Retina (tissue), 1 donor: ENCODE data around the gene IRF2BP2.

Experiments used
- DNase-seq: peaks from one replicate; pipeline ENCODE4 v3.0.0-alpha.2; 2016

Gene IRF2BP2

DNA sequence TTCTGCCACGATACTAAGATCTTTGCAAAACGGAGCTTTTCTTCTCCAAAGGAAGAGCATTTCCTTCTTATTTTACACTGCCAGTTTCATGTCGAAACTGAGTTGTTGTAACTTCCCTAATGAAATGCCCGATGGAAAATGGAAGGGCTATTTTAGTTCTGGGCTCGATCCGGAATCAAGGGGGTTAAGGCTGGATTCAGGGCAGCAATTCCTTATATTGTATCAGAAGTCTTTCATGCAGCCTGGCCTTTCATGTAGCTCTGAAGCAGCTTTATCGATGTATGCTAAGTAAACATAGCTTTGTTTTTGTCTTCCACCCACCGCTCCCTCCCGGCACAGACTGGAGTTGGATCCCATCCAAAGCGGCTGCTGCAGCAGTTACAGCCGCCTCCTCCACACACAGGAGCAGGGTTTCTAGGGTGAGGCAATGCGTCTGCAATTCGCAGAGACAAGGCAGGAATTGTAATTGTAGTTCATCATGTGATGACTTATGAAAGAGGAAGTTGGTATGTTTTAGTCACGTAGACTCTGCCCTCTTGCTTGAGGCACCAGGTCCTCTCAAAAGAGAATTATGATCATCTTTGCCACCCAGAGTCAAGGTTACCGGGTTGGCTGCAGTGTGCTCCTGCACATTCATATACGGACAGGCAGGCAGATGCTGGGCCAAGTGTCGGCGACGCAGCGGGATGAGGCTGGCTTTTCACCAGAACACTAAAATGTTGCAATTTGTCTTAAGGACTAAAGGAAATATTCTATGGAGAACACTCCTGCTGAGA, 2.6 kb upstream of the IRF2BP2 start:
- DNase-seq, result peak; percentile 78

DNA sequence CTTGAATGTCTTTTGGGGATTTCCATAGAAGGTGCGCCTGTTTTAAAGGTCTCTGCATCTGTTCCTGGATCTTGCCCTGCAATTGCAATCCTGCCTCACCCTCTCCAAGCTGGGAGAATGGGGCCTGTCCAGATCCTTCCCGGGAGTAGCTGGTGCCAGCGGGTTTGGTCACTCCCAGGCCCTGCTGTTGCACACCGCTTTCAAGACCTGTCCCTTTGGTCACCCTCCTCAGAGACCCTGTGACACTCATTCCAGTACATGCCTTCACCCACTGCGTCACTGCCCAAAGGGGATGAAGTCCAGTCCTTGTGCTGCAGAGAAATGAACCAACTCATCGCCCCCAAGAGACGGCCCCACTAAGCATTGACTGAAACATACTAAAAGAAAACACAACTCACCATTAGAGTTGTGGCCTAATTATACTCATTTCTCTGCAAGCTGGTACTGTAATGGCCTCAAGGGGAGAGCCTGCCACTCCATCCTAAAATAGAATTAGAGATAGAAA, 1.9 kb upstream of the IRF2BP2 start:
- DNase-seq, result peak; percentile 49

DNA sequence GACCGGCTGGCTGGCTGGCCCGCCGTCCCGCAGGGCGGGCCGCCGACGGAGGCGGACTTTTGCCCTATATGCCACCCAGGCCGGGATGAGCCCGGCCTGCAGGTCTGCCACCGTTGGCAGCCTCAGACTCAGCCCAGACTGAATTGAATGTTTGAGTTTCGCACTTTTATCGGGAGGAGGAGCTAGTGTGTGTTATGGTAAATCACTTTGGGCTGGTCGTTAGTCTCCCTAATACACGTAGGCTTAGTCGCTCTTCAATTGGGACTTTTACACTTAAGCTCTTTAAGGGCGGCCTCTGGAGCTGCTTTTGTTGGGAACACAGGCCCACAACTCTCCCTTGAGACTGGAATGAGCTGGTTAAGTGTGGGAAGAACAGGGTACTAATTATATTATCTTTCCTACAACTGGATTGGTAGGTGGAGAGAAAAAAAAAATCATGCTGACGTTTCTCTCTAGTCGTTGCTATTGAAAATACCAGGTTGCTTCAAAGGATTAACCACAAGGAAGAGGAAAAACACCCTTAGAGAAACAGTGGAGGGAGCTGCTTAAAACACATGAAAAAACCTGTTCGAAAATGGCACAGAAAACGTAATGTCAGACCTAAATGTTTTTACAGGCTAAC, 1.4 kb upstream of the IRF2BP2 start:
- DNase-seq, result peak; percentile 80

DNA sequence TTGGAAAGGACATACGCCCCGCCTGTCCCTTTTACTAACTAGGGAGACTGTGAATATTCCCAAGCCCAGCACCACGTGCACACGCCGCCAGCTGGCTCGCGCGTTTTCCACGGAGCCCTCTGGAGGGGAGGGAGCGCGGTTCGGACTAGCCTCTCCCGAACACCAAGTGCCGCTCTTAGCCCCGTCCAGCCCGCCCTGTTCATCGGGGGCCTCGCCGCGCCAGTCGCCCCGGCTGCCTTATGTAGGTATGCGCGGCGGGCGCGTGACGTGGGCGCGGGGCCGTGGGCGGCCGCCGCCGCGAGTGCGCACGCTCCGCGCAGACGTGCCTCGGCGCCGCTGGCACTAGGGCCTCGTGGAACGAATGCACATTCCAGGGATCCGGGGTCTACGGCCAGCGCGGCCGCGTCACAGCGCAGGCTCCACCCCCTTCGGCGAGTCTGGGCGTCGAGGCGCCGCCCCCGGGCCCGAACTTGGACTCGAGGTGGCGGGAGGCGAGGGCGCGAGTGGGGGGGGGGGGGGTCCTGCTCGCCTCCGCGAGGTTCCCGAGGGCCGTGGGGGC, 767 bp upstream of the IRF2BP2 start:
- no peak for DNase-seq

- DNase-seq, result no peak
Observed at GRCh38 chr1:234609691-234610042, 311 bp downstream of the IRF2BP2 start.

- DNase-seq, result peak; percentile 70
Observed at GRCh38 chr1:234608911-234609690, 877 bp downstream of the IRF2BP2 start.

- peak; percentile 87 for DNase-seq
Observed at GRCh38 chr1:234608025-234608910, 1.7 kb downstream of the IRF2BP2 start.

- peak; percentile 77 for DNase-seq
Observed at GRCh38 chr1:234607109-234608024, 2.6 kb downstream of the IRF2BP2 start.

DNA sequence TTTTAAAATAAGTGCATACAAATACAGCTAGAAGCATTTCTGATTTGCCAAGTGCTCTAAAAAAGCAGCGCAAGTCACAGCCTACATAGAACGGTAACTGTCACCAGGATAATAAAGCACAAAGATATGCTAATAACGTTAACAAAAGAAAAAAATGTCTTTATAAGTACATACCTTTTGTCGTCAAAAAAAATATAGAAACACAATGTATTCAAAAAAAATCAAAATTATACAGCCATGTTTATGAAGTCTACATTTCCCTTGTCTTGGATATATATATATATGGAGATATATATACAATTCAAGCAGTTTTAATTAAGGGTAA, 3.2 kb downstream of the IRF2BP2 start:
- no peak for DNase-seq

GRCh38 chr1:234605983-234606783, 3.8 kb downstream of the IRF2BP2 start:
- no peak for DNase-seq

GRCh38 chr1:234605399-234605982, 4.5 kb downstream of the IRF2BP2 start:
- no peak for DNase-seq

DNA sequence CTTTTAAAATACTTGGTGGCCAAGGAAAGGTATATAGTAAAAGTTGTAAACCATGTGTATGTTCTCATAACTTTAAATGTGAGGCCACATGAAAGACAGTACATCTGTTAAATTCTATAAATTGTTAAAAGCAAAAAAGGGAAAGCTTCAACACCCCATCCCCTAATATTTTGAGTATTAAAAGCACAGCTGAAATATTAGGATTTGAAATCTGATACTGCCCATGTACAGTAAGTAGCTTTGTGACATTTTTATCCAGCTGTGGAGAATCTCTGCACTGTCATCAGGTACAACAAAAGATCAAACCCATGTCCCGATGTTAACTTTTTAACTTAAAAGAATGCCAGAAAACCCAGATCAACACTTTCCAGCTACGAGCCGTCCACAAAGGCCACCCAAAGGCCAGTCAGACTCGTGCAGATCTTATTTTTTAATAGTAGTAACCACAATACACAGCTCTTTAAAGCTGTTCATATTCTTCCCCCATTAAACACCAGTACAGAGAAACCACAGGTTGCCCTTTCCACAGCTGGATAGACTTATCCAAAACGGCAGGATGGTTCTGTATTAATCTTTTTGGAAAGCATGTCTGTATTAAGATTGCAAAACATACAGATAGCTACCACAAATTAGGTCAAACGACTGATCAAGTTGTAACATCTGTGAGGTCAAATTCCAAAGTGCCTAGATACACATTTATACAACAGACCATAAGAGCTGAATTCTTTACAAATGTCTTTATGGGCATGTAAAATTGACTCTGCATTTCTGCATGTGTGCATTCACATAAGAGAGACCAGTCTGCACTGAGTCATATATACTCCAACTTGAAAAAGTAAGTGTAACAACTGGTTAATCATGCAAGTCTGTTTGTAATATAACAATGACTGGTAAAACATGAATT, 5.2 kb downstream of the IRF2BP2 start:
- DNase-seq, result no peak

DNA sequence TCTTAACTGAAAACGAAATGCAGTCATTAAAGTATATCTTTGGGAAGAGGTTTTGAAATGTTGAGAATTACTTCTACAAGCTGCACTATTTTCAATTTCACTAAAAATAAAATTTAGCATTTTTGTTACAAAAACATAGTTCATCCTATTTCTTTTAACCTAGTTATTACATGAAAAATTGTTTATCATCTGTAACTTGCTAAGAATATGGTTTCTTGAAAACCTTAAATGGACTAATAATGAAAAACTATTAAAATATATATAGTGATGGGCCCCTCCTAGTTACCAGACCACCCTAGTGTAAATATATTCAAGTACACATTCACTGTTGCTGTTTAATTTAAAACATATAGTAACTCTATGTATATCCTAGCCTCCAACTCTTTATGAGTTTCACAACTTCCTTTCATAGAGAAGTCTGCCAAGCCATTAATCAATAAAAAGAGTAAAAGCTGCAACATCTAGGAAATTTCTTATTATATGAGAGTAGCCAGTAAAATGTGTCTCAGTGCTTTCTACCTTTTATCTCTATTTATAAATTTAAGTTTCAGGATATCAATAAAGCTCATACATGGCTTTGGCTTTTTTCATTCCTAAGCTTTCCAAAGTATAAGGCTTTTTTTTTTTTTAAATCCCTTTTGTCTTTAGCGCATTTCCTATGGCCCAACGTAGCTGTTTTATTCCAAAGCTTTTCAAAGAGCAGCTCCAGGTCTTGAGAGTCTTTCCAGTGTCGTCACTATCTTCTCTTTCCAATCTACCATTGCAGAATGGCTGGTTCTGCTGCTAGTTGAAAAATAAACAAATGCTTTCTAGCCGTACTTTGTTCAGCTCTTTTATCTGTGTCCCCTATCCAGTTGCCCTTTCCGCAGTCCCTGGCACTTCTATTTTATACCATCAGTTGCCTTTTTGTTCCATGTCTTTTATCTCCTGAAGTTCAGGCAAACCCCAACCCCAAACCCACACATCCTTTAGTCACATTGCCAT, 6.5 kb downstream of the IRF2BP2 start:
- DNase-seq, result no peak

GRCh38 chr1:234602334-234603220, 7.4 kb downstream of the IRF2BP2 start:
- peak; percentile 43 for DNase-seq

DNA sequence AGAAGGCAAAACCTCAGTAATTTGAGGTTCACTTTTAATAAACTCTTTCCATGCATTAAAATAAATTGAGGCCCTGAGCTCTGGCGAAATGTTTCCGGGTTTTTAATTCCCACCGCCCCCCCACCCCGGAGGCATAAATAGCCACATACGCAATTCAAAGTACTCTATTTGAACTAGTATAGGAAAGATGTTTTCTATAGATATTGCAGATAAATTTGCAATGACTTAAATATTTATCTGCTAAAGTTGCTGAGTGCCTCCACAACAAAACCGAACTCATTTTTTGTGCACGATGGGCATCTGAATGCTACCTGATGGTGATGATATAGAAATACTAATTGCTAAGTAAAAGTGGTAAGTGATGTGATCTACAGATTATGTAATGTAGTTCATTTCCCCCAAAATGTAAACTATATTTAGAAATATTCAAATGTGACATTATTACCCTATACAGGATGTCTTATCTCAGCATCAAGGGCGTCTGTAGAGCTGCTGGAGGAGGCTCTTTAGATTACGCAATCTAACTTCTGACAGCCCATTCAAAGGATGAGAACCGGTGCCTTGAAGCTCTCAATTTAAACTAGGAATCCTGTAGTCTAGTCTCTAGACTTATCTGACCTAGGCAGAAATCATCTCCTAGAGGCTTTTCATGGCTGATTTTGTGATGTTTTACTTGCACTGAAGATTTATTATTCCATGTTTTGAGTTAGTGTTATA, 8.5 kb downstream of the IRF2BP2 start:
- DNase-seq, result no peak
